GM18858 (cell line): ENCODE data around the gene CNTRL.
"Not testable (repeated sequence)": the region's sequence is repeated elsewhere in the genome, so short reads cannot be mapped to it uniquely, and the experiment has no call there.

Source experiments
- ATAC-seq: cut with Tn5 transposase; IDR thresholded peaks from one replicate; pipeline ENCODE4 v1.9.1; 2021; ENCODE audit not compliant: unreplicated experiment

CNTRL gene

GRCh38 chr9:121123816-121124535 lies 49.2 kb downstream of the CNTRL start:
- no peak for ATAC-seq

- no peak for ATAC-seq
Observed at GRCh38 chr9:121125590-121125989, 50.8 kb downstream of the CNTRL start.

DNA sequence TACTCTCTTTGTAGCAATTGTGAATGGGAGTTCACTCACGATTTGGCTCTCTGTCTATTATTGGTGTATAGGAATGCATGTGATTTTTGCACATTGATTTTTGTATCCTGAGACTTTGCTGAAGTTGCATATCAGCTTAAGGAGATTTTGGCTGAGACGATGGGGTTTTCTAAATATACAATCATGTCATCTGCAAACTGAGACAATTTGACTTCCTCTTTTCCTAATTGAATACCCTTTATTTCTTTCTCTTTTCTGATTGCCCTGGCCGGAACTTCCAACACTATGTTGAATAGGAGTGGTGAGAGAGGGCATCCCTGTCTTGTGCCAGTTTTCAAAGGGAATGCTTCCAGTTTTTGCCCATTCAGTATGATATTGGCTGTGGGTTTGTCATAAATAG lies 54.6 kb downstream of the CNTRL start:
- ATAC-seq = not testable (repeated sequence)

DNA sequence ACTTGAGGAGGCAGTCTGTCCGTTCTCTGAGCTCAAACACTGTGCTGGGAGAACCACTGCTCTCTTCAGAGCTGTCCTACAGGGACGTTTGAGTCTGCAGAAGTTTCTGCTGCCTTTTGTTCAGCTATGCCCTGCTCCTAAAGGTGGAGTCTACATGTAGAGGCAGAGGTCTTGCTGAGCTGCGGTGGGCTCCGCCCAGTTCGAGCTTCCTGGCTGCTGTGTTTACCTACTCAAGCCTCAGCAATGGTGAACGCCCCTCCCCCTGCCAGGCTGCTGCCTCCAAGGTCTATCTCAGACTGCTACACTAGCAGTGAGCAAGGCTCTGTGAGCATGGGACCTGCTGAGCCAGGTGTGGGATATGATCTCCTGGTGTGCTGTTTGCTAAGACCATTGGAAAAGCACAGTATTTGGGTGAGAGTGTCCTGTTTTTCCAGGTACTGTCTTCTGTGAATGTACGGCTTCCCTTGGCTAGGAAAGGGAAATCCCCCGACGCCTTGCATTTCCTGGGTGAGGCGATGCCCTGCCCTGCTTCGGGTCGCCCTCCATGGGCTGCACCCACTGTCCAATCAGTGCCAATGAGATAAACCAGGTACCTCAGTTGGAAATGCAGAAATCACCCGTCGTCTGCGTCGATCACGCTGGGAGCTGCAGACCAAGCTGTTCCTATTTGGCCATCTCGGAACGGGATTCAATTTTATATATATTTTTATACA lies 58.5 kb downstream of the CNTRL start:
- ATAC-seq = no peak

- no peak for ATAC-seq
Observed at GRCh38 chr9:121135642-121136041, 60.9 kb downstream of the CNTRL start.

GRCh38 chr9:121138561-121138960 lies 63.8 kb downstream of the CNTRL start:
- ATAC-seq = no peak

DNA sequence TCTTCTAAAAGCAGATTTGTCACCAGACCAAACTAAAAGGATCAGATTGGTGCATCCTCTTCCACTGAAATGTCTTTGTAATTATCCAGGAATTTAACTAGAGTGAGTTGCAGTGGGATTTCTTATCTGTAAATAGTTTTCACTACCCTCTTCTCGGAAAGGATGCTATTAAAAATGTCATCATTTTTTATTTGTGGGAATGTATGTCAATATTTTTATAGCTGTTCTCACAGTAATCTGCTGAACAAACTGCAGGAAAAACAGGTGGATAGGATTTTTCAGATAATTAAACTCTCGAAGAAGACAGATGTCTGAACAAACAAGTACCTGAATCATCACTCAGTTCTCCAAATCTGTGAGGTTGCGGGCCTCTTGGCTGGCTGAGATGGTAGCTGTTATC lies 64.2 kb downstream of the CNTRL start:
- no peak for ATAC-seq

DNA sequence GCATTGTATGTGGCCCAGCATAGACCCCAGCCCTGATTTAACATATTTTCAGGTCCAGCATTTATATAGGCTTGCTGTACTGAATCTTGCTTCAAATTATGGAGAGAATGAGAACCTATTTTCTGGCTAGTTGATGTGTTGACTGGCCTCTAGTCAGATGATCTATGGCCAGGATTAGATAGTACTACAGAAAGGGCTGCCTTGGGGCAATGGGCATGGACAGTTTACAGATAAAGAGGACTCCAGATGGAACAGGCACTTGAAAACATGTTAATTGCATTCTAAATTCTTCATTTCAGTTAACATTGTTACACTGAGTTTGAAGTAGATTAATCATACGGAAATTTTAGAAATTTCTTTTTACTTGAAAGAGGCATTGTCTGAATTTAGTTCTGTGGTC lies 65.4 kb downstream of the CNTRL start:
- no peak for ATAC-seq

DNA sequence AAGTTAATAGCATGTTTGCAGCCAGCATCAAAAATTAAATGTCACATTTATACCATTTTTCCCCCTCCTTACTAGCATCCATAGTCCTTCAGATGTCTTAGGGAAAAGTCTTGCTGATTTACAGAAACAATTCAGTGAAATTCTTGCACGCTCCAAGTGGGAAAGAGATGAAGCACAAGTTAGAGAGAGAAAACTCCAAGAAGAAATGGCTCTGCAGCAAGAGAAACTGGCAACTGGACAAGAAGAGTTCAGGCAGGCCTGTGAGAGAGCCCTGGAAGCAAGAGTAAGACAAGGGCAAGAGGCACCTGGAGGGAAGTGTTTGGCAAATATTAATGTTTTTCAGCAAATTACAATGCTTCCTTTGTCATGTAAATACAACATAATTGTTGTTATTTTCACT lies 66.6 kb downstream of the CNTRL start:
- ATAC-seq = no peak

GRCh38 chr9:121141706-121142105 lies 67.0 kb downstream of the CNTRL start:
- ATAC-seq = no peak

DNA sequence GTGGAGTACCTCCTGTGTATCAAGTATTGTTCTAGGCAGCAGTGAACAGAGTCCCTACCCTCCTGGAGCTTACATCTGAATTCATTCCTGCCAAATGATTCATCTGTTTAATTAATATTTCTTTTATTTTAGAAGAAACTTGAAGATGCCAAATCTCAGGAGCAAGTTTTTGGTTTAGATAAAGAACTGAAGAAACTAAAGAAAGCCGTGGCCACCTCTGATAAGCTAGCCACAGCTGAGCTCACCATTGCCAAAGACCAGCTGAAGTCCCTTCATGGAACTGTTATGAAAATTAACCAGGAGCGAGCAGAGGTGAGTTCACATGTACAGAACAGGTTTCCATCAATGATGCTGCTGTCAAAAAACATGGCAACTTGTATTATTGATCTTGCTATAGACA lies 69.0 kb downstream of the CNTRL start:
- ATAC-seq = no peak

DNA sequence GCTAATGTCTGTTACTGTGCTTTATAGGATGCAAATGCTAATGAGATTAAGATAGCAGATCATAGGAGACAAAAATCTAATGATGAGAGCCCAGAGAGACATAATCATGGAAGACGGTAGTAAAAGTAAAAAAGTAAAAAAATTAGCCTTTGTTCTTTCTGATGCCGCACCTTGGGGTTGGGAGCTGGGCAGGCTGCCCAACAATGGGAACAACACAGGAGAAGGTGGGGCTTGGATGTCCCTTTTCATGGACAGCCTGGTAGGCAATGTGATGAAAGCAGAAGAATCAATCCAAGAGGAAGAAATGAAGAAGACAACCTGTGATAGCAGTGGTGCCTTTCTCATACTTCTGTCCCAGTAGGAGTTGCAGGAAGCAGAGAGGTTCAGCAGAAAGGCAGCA lies 69.7 kb downstream of the CNTRL start:
- ATAC-seq = no peak

GRCh38 chr9:121150188-121150587 lies 75.4 kb downstream of the CNTRL start:
- ATAC-seq = no peak

GRCh38 chr9:121153642-121154041 lies 78.9 kb downstream of the CNTRL start:
- no peak for ATAC-seq

- no peak for ATAC-seq
Observed at GRCh38 chr9:121154782-121155181, 80.0 kb downstream of the CNTRL start.

DNA sequence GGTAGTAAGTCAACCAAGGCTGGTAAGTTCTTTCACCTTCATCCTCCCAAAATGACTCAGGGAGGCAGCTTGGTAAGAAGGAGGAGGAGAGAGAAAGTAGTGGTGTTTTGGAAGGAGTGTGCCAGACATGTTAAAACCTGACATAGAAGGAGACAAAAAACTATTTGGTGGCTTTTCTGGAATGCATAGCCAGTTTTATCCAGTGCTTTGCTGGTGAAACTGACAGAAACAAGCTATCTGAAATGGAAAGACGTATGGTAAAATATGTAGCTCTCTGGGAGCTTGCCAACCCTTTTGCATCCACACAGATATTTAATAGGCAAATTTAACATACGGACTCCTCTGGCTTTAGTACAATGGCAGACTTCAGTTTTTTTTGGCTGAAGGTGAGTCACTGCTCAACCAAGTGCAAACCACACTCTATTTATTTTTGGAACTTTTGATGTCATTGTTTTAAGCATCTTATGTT lies 81.5 kb downstream of the CNTRL start:
- ATAC-seq = peak; percentile 72

GRCh38 chr9:121157939-121158338 lies 83.2 kb downstream of the CNTRL start:
- no peak for ATAC-seq

DNA sequence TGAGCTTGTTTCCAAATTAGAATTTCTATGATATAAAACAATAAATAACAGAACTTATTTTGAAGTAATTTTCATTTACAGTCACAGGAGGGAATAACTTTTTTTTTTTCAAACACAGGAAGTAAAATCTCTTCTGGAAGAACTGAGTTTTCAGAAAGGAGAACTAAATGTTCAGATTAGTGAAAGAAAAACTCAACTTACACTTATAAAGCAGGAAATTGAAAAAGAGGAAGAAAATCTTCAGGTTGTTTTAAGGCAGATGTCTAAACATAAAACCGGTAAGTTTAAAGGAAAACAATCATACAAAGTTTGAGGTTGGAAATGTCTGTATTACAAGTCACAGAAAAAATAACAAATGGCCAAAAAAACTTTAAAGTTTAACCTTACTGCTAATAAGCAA lies 85.3 kb downstream of the CNTRL start:
- no peak for ATAC-seq

GRCh38 chr9:121168052-121168451 lies 93.3 kb downstream of the CNTRL start:
- no peak for ATAC-seq

- no peak for ATAC-seq
Observed at GRCh38 chr9:121169094-121169601, 94.4 kb downstream of the CNTRL start.

DNA sequence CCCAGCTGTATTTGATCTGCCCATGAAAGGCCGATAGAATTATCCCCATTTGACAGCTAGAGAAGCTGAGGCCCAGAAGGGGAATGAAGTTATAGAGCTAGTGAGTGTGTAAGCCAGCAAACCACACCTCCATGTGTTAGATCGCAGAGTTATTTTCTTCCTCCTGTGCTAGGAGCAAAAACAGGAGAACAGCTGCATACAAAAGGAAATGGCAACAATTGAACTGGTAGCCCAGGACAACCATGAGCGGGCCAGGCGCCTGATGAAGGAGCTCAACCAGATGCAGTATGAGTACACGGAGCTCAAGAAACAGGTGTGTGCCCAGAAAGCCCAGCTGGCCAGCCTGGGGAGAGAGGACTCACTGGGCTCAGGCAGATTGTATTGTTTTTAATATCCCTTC lies 96.5 kb downstream of the CNTRL start:
- no peak for ATAC-seq

DNA sequence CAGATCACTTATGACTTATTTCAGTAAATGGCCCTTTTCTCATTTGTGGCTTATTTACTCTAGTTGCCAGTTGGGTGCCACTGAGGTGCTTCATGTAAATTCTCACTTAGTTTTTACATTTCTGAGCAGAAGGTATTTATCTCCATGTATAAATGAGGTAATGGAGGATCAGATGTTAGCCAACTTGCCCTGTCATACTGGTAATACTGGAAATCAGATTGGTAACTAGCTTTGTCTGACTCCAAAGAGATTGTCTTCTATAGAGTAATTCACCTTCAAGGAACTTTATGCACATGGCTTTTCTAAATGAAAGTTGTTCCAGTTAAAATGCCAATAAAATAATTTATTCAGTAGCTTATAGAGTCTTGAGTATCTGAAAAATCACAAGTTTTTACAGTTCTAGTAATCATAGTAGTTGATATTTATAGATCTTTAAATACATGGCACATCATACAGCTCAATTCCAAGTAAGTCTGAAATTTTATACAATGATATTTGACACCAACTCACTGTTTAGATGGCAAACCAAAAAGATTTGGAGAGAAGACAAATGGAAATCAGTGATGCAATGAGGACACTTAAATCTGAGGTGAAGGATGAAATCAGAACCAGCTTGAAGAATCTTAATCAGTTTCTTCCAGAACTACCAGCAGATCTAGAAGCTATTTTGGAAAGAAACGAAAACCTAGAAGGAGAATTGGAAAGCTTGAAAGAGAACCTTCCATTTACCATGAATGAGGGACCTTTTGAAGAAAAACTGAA lies 98.2 kb downstream of the CNTRL start:
- no peak for ATAC-seq
